ENCODE measurements around the gene COMMD1.

COMMD1 gene

GRCh38 chr2:62013641-62014040, 108.2 kb downstream of the COMMD1 start:
- TF ChIP-seq CTCF (IDR thresholded peaks at IDR 0.05; ENCODE audit: extremely low read depth, missing control alignments) = no peak
- no peak for DNase-seq (ENCODE audit: low spot score)

DNA sequence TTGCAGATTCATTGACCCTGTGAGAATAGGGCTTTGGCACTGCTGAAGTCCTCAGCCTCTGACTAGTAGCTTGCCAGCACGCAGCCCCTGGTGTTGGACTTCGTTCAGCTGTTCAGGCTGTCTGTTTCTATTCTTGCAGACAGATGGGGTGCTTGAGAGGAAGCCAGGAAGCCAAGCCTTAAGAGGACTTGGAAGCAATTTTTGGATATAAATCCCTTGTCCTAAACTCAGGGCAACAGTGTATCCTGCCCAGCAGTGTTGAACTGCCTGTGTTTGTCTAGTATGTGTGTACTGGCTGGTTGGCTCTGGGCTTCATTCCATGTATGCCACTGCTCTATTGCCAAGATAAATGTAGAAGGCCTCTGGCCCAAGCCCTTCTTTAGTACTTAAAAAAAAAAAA, 108.6 kb downstream of the COMMD1 start:
- no peak for TF ChIP-seq CTCF (IDR thresholded peaks at IDR 0.05; ENCODE audit: extremely low read depth, missing control alignments)
- DNase-seq (ENCODE audit: low spot score) = no peak

DNA sequence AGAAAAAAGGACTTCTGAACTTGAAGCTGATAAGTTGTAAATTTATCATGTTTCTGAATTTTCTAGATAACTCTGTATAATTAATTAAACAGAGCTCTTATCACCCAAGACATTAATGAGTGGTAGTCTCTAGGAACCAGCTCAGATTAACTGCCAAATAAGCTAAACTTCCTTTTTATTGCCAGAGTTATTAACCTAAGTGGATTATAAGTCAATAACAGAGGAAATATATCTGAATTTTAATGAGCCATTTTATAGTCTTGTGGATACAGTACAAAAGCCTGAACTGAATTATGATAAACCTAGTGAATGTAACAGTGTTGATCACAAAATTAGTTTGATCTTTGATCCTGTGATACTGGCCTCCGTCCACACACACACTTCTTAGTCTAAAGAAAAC, 111.5 kb downstream of the COMMD1 start:
- no peak for TF ChIP-seq CTCF (IDR thresholded peaks at IDR 0.05; ENCODE audit: extremely low read depth, missing control alignments)
- no peak for DNase-seq (ENCODE audit: low spot score)

GRCh38 chr2:62029910-62030309, 124.4 kb downstream of the COMMD1 start:
- no peak for DNase-seq (ENCODE audit: low spot score)
- TF ChIP-seq CTCF (IDR thresholded peaks at IDR 0.05; ENCODE audit: extremely low read depth, missing control alignments) = no peak

DNA sequence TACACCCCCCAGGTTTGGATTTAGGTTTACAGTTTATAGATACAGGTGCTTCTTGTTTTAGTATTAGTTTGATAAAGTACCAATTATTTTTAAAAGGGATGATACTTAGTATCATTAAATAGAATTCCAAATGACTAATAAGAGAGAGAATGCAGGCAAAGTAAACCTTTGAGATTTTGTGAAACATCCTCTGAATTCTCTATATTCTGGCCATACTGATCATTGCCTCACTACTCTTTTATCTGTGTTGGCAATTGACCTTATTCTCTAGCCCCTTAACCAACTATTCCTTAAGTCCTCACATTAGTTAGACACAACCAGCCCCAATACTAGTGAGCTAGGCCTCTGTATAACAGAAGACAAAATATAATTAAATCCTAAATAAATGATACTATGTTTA, 125.4 kb downstream of the COMMD1 start:
- TF ChIP-seq CTCF (IDR thresholded peaks at IDR 0.05; ENCODE audit: extremely low read depth, missing control alignments) = no peak
- DNase-seq (ENCODE audit: low spot score) = no peak

GRCh38 chr2:62032096-62032495, 126.6 kb downstream of the COMMD1 start:
- no peak for TF ChIP-seq CTCF (IDR thresholded peaks at IDR 0.05; ENCODE audit: extremely low read depth, missing control alignments)
- DNase-seq (ENCODE audit: low spot score) = no peak

DNA sequence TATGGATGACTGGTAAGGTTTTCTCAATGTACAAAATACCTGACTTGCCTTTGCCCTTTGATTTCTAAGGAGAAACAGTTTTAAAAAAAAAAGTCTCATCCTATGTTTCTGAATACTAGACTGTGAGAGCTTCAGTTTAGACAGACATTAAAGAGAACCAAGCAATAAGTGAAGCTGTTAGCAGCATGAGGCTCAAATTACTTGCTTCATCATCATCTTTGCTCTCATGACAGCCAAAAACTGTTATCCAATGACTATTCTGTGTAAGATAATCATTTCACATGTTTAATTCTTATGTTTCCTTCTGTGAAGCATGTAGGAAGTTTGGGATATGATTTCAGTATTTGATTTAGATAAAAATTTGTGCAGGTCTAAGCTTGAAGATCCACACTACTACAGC, 129.2 kb downstream of the COMMD1 start:
- TF ChIP-seq CTCF (IDR thresholded peaks at IDR 0.05; ENCODE audit: extremely low read depth, missing control alignments) = no peak
- no peak for DNase-seq (ENCODE audit: low spot score)

Measured in GM20000 (cell line).